ENCODE measurements around the gene ARHGAP8.
"Not testable (repeated sequence)": the region's sequence is repeated elsewhere in the genome, so short reads cannot be mapped to it uniquely, and the experiment has no call there.

ARHGAP8 gene

GRCh38 chr22:44786610-44787009 is 34.2 kb downstream of the ARHGAP8 start:
- H3K4me1 ChIP-seq (ENCODE audit: control insufficient read depth, insufficient read depth, low read length) = no peaks in the 10 kb centered on the region
- H3K36me3 ChIP-seq (ENCODE audit: control insufficient read depth, insufficient read depth, low read length) = no peaks in the 10 kb centered on the region
- H3K9me3 ChIP-seq (ENCODE audit: control insufficient read depth, low read length) = no peaks in the 10 kb centered on the region
- WGBS, 2 experiments = 90 to 93% methylated on average over 7 of the region's 7 CpGs
- no peaks in the 10 kb centered on the region for H3K27me3 ChIP-seq (ENCODE audit: control insufficient read depth, insufficient read depth, low read length, poor library complexity, severe bottlenecking)
- no peak overlapping the region for H3K27ac ChIP-seq (ENCODE audit: insufficient read depth, low read depth, low read length, poor library complexity, severe bottlenecking)
- no peak overlapping the region for H3K4me3 ChIP-seq (ENCODE audit: insufficient read depth, low read depth, low read length)

- Histone ChIP-seq H3K4me1 (ENCODE audit: control insufficient read depth, insufficient read depth, low read length) (no peaks in the 10 kb centered on the region), H3K27me3 (ENCODE audit: control insufficient read depth, insufficient read depth, low read length, poor library complexity, severe bottlenecking) (no peaks in the 10 kb centered on the region), H3K9me3 (ENCODE audit: control insufficient read depth, low read length) (no peaks in the 10 kb centered on the region), H3K27ac (ENCODE audit: insufficient read depth, low read depth, low read length, poor library complexity, severe bottlenecking) (no peak overlapping the region), H3K36me3 (ENCODE audit: control insufficient read depth, insufficient read depth, low read length) (no peaks in the 10 kb centered on the region), H3K4me3 (ENCODE audit: insufficient read depth, low read depth, low read length) (no peak overlapping the region)
- 81 to 100% methylated on average over 2 of the region's 3 CpGs for WGBS, 2 experiments
Measured at GRCh38 chr22:44787832-44788231, 35.5 kb downstream of the ARHGAP8 start.

- WGBS, 2 experiments = 86 to 87% methylated on average over 10 of the region's 10 CpGs
- no peaks in the 10 kb centered on the region for H3K27me3 ChIP-seq (ENCODE audit: control insufficient read depth, insufficient read depth, low read length, poor library complexity, severe bottlenecking)
Measured at GRCh38 chr22:44793106-44793505, 40.7 kb downstream of the ARHGAP8 start.

GRCh38 chr22:44793506-44794172 is 41.3 kb downstream of the ARHGAP8 start:
- H3K27ac ChIP-seq (ENCODE audit: insufficient read depth, low read depth, low read length, poor library complexity, severe bottlenecking) = no peak overlapping the region
- H3K4me1 ChIP-seq (ENCODE audit: control insufficient read depth, insufficient read depth, low read length) = peaks cover 24% of the 10 kb centered on the region
- no peaks in the 10 kb centered on the region for H3K36me3 ChIP-seq (ENCODE audit: control insufficient read depth, insufficient read depth, low read length)
- no peaks in the 10 kb centered on the region for H3K27me3 ChIP-seq (ENCODE audit: control insufficient read depth, insufficient read depth, low read length, poor library complexity, severe bottlenecking)
- H3K4me3 ChIP-seq (ENCODE audit: insufficient read depth, low read depth, low read length) = no peak overlapping the region
- 90 to 93% methylated on average over 23 of the region's 24 CpGs for WGBS, 2 experiments
- H3K9me3 ChIP-seq (ENCODE audit: control insufficient read depth, low read length) = no peaks in the 10 kb centered on the region

More at GRCh38 chr22:44793106-44793505, 40.7 kb downstream of the ARHGAP8 start:
- Histone ChIP-seq H3K4me3 (ENCODE audit: insufficient read depth, low read depth, low read length) (no peak overlapping the region), H3K9me3 (ENCODE audit: control insufficient read depth, low read length) (no peaks in the 10 kb centered on the region), H3K27ac (ENCODE audit: insufficient read depth, low read depth, low read length, poor library complexity, severe bottlenecking) (no peak overlapping the region), H3K36me3 (ENCODE audit: control insufficient read depth, insufficient read depth, low read length) (no peaks in the 10 kb centered on the region), H3K4me1 (ENCODE audit: control insufficient read depth, insufficient read depth, low read length) (peaks cover 24% of the 10 kb centered on the region)

GRCh38 chr22:44795701-44796630 is 43.6 kb downstream of the ARHGAP8 start:
- Histone ChIP-seq H3K4me3 (ENCODE audit: insufficient read depth, low read depth, low read length) (no peak overlapping the region), H3K27me3 (ENCODE audit: control insufficient read depth, insufficient read depth, low read length, poor library complexity, severe bottlenecking) (no peaks in the 10 kb centered on the region), H3K4me1 (ENCODE audit: control insufficient read depth, insufficient read depth, low read length) (peaks cover 24% of the 10 kb centered on the region), H3K36me3 (ENCODE audit: control insufficient read depth, insufficient read depth, low read length) (no peaks in the 10 kb centered on the region), H3K27ac (ENCODE audit: insufficient read depth, low read depth, low read length, poor library complexity, severe bottlenecking) (no peak overlapping the region), H3K9me3 (ENCODE audit: control insufficient read depth, low read length) (no peaks in the 10 kb centered on the region)
- 54 to 56% methylated on average over 18 of the region's 18 CpGs for WGBS, 2 experiments

GRCh38 chr22:44797181-44797725 is 44.9 kb downstream of the ARHGAP8 start:
- H3K9me3 ChIP-seq (ENCODE audit: control insufficient read depth, low read length) = no peaks in the 10 kb centered on the region
- WGBS, 2 experiments = 88 to 89% methylated on average over 9 of the region's 9 CpGs
- H3K4me1 ChIP-seq (ENCODE audit: control insufficient read depth, insufficient read depth, low read length) = peaks cover 24% of the 10 kb centered on the region
- H3K36me3 ChIP-seq (ENCODE audit: control insufficient read depth, insufficient read depth, low read length) = no peaks in the 10 kb centered on the region
- no peak overlapping the region for H3K27ac ChIP-seq (ENCODE audit: insufficient read depth, low read depth, low read length, poor library complexity, severe bottlenecking)
- no peak overlapping the region for H3K4me3 ChIP-seq (ENCODE audit: insufficient read depth, low read depth, low read length)
- no peaks in the 10 kb centered on the region for H3K27me3 ChIP-seq (ENCODE audit: control insufficient read depth, insufficient read depth, low read length, poor library complexity, severe bottlenecking)

- Histone ChIP-seq H3K4me1 (ENCODE audit: control insufficient read depth, insufficient read depth, low read length) (peaks cover 25% of the 10 kb centered on the region), H3K27me3 (ENCODE audit: control insufficient read depth, insufficient read depth, low read length, poor library complexity, severe bottlenecking) (no peaks in the 10 kb centered on the region), H3K36me3 (ENCODE audit: control insufficient read depth, insufficient read depth, low read length) (no peaks in the 10 kb centered on the region), H3K4me3 (ENCODE audit: insufficient read depth, low read depth, low read length) (no peak overlapping the region), H3K9me3 (ENCODE audit: control insufficient read depth, low read length) (no peaks in the 10 kb centered on the region), H3K27ac (ENCODE audit: insufficient read depth, low read depth, low read length, poor library complexity, severe bottlenecking) (no peak overlapping the region)
- WGBS, 2 experiments = 91 to 92% methylated on average over 16 of the region's 16 CpGs
Measured at GRCh38 chr22:44799077-44799945, 46.9 kb downstream of the ARHGAP8 start.

GRCh38 chr22:44799946-44800634 is 47.7 kb downstream of the ARHGAP8 start:
- H3K4me1 ChIP-seq (ENCODE audit: control insufficient read depth, insufficient read depth, low read length) = peaks cover 32% of the 10 kb centered on the region
- not testable (repeated sequence) for H3K27ac ChIP-seq (ENCODE audit: insufficient read depth, low read depth, low read length, poor library complexity, severe bottlenecking); H3K9me3 ChIP-seq (ENCODE audit: control insufficient read depth, low read length); H3K27me3 ChIP-seq (ENCODE audit: control insufficient read depth, insufficient read depth, low read length, poor library complexity, severe bottlenecking); H3K4me3 ChIP-seq (ENCODE audit: insufficient read depth, low read depth, low read length); H3K36me3 ChIP-seq (ENCODE audit: control insufficient read depth, insufficient read depth, low read length)
- 89 to 93% methylated on average over 11 of the region's 17 CpGs for WGBS, 2 experiments

GRCh38 chr22:44801476-44801875 is 49.1 kb downstream of the ARHGAP8 start:
- Histone ChIP-seq H3K27ac (ENCODE audit: insufficient read depth, low read depth, low read length, poor library complexity, severe bottlenecking) (no peak overlapping the region), H3K36me3 (ENCODE audit: control insufficient read depth, insufficient read depth, low read length) (no peaks in the 10 kb centered on the region), H3K27me3 (ENCODE audit: control insufficient read depth, insufficient read depth, low read length, poor library complexity, severe bottlenecking) (no peaks in the 10 kb centered on the region), H3K9me3 (ENCODE audit: control insufficient read depth, low read length) (no peaks in the 10 kb centered on the region), H3K4me1 (ENCODE audit: control insufficient read depth, insufficient read depth, low read length) (peaks cover 19% of the 10 kb centered on the region), H3K4me3 (ENCODE audit: insufficient read depth, low read depth, low read length) (no peak overlapping the region)
- WGBS, 2 experiments = 78 to 79% methylated on average over 11 of the region's 11 CpGs

All from ectodermal cell (in vitro differentiated cells).